ENCODE data around the gene CT45A10.
A peak's percentile ranks its signal among the peaks of the same experiment; 100 is the strongest.
"Not testable (repeated sequence)": the region's sequence is repeated elsewhere in the genome, so short reads cannot be mapped to it uniquely, and the experiment has no call there.

CT45A10 gene, protein sequence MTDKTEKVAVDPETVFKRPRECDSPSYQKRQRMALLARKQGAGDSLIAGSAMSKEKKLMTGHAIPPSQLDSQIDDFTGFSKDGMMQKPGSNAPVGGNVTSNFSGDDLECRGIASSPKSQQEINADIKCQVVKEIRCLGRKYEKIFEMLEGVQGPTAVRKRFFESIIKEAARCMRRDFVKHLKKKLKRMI

GRCh38 chrX:135893294-135893817 is at the start of gene CT45A10, which contains the start of gene SAGE1:
TSS of gene CT45A10 (minus strand) at chrX:135893444. CDS start at chrX:135885344, 8,100 bp downstream.
TSS of gene SAGE1 (plus strand) at chrX:135893716. CDS start at chrX:135896243, 2,527 bp downstream.
- DNase-seq = no peak

GRCh38 chrX:135931644-135932487 is 38.6 kb upstream of the CT45A10 start:
- peak; percentile 11 to 37 for DNase-seq

DNA sequence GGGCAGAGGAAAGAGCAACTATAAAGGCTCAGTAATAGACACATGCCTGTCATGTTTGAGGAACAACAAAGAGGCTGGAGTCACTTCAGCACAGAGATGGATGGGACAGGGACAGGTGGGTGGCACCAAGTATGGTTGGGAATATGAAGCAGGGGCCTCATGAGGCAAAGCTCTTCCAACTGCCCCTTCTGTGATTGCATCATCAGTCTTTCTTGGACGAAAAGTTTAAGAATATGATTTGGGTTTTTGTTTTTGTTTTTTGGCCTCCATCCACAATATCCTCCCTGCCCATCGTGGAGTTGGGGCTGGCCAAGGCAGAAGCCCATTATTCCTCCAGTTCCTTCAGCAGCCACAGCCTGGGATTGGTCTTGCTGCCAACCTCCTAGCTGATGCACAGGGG is 34.7 kb upstream of the CT45A10 start:
- no peak for DNase-seq

GRCh38 chrX:135923353-135923752 is 30.1 kb upstream of the CT45A10 start:
- DNase-seq = no peak

DNA sequence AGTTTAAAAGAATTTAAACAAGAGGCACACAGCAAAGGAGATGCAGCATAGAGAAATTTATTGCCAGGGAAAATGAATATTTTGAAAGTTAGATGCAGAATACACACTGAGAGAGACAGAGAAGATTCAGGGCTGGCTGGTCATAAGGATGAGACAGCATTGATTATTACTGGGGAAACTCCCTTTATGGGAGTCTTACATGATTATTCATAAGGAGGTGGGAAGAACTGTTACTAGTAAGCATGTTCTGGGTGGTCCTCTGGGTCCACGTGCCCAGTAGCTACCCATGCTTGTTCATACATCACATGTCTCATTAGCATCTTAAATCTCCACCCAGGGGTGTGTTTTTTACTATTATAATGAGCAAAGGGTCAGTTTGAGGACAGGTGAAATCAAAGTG is 27.3 kb upstream of the CT45A10 start:
- not testable (repeated sequence) for DNase-seq

DNA sequence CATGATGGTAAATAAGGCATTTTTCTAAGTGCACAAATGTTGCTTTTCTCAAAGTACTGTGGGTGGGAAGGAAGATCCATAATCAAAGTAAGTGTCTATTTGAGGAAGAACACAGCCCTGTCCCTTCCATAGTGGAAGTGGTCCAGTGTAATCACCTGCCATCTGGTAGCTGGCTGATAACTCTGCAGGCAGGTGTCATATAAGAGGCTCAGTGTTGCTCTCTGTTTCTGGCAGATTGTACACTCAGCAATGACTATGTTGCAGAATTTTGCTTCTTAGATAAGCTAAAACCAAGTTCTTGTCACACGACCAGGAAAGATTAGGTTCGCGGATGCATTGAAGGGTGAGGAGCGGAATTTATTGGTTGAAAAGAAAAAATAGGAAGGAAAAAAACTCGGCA is 21.2 kb upstream of the CT45A10 start:
- DNase-seq = no peak

GRCh38 chrX:135910251-135910650 is 17.0 kb upstream of the CT45A10 start:
- no peak for DNase-seq

DNA sequence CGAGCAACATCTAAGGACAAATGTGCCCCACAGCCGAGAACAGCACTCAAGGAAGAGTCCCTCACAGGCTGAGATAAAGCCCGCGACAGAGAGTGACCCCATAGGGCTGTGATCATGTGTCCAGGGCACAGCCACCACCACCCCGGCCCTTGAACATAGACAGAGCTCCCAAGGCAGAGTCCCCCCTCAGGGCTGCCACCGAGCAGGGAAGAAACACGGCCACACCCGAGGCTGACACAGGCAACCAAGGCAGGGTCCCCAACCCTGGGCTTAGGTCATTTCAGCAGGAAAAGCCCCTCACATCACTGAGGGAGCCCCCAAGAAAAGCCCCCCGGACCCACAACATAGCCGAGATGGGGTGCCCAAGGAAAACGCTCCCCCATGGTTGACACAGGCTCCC is 463 bp downstream of the CT45A10 start:
- no peak for DNase-seq

- DNase-seq = no peak
Measured at GRCh38 chrX:135890087-135890585, 3.1 kb downstream of the CT45A10 start.

GRCh38 chrX:135888976-135889375 is 4.3 kb downstream of the CT45A10 start:
- DNase-seq = not testable (repeated sequence)

GRCh38 chrX:135888230-135888629 is 5.0 kb downstream of the CT45A10 start:
- DNase-seq = not testable (repeated sequence)

- not testable (repeated sequence) for DNase-seq
Measured at GRCh38 chrX:135882741-135883140, 10.5 kb downstream of the CT45A10 start.

- not testable (repeated sequence) for DNase-seq
Measured at GRCh38 chrX:135871712-135872111, 21.5 kb downstream of the CT45A10 start, which contains the start of gene CT45A9. TSS of gene CT45A9 (minus strand) at chrX:135871812. CDS start at chrX:135868061, 3,751 bp downstream.

GRCh38 chrX:135854438-135854837 is 38.8 kb downstream of the CT45A10 start, which contains the start of gene CT45A8:
TSS of gene CT45A8 (minus strand) at chrX:135854538. CDS start at chrX:135850783, 3,755 bp downstream.
- DNase-seq = not testable (repeated sequence)

GRCh38 chrX:135837180-135837579 is 56.1 kb downstream of the CT45A10 start, which contains the start of gene CT45A7:
TSS of gene CT45A7 (minus strand) at chrX:135837280. CDS start at chrX:135833533, 3,747 bp downstream.
- DNase-seq = not testable (repeated sequence)

Measured in CD4-positive, alpha-beta T cell treated with Interferon alpha-2 for 1 hour (primary cell).